ENCODE data around the gene CSF1R.

CSF1R gene

GRCh38 chr5:150023136-150023535 is 63.2 kb downstream of the CSF1R start:
- DNase-seq (ENCODE audit: low read depth) = no peak

GRCh38 chr5:150022681-150023080 is 63.7 kb downstream of the CSF1R start:
- DNase-seq (ENCODE audit: low read depth) = no peak

GRCh38 chr5:150022158-150022531 is 64.2 kb downstream of the CSF1R start:
- DNase-seq (ENCODE audit: low read depth) = no peak

GRCh38 chr5:150021491-150022157 is 64.7 kb downstream of the CSF1R start:
- no peak for DNase-seq (ENCODE audit: low read depth)

- no peak for DNase-seq (ENCODE audit: low read depth)
Observed at GRCh38 chr5:150020249-150020648, 66.1 kb downstream of the CSF1R start.

- no peak for DNase-seq (ENCODE audit: low read depth)
Observed at GRCh38 chr5:150017226-150018005, 68.9 kb downstream of the CSF1R start.

GRCh38 chr5:150016537-150016936 is 69.8 kb downstream of the CSF1R start:
- no peak for DNase-seq (ENCODE audit: low read depth)

GRCh38 chr5:150015415-150015814 is 70.9 kb downstream of the CSF1R start:
- DNase-seq (ENCODE audit: low read depth) = no peak

- no peak for DNase-seq (ENCODE audit: low read depth)
Observed at GRCh38 chr5:150014456-150014855, 71.9 kb downstream of the CSF1R start.

GRCh38 chr5:150013931-150014330 is 72.4 kb downstream of the CSF1R start:
- DNase-seq (ENCODE audit: low read depth) = no peak

- DNase-seq (ENCODE audit: low read depth) = no peak
Observed at GRCh38 chr5:150009671-150010387, 76.5 kb downstream of the CSF1R start.

GRCh38 chr5:150007050-150007449 is 79.3 kb downstream of the CSF1R start:
- DNase-seq (ENCODE audit: low read depth) = no peak

- no peak for DNase-seq (ENCODE audit: low read depth)
Observed at GRCh38 chr5:150006318-150006717, 80.0 kb downstream of the CSF1R start.
